Stimulated activated CD4-positive, alpha-beta T cell treated with anti-CD3 and anti-CD28 coated beads, Interleukin-4, amount 100 ng/mL, for 48 hours (primary cell): ENCODE data around the gene MED31.
"Not testable (repeated sequence)": the region's sequence is repeated elsewhere in the genome, so short reads cannot be mapped to it uniquely, and the experiment has no call there.

ENCODE experiments used
- DNase-seq, 2 donors: peaks; one replicate each; pipeline ENCODE4 v3.0.0-alpha.2; 2020; ENCODE audit warnings: low read depth in 2 of 2

Gene MED31

DNA sequence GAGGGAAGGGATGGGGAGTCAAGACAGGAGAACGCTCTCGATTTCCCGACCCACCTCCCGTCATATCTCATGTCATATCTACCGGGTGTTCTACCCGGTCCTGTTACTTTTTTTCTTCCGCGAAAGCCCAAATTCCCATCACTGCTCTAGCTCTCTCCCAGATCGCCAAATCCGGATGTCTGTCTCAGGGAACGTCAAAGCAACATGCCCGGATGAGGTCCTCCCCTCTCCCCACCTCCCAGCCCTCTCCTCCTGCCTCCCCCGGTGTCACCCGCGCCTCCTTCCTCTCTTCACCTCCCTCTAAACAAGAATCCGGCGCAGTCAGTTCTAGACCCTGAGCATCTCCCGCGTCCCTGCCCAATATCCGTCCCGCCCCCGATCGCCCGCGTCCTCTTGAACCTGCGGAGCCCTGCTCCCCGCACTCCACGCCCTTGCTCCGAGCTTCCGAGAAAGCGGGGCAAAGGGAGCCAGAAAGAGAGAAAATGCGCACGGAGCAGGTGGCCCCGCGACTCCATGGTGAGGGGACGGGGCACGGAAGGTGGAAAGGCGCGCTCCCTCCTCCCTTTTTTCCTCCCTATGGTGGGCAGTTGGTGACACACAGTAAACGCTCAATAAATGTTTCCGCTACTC is 4.4 kb upstream of the MED31 start:
- not testable (repeated sequence) for DNase-seq

DNA sequence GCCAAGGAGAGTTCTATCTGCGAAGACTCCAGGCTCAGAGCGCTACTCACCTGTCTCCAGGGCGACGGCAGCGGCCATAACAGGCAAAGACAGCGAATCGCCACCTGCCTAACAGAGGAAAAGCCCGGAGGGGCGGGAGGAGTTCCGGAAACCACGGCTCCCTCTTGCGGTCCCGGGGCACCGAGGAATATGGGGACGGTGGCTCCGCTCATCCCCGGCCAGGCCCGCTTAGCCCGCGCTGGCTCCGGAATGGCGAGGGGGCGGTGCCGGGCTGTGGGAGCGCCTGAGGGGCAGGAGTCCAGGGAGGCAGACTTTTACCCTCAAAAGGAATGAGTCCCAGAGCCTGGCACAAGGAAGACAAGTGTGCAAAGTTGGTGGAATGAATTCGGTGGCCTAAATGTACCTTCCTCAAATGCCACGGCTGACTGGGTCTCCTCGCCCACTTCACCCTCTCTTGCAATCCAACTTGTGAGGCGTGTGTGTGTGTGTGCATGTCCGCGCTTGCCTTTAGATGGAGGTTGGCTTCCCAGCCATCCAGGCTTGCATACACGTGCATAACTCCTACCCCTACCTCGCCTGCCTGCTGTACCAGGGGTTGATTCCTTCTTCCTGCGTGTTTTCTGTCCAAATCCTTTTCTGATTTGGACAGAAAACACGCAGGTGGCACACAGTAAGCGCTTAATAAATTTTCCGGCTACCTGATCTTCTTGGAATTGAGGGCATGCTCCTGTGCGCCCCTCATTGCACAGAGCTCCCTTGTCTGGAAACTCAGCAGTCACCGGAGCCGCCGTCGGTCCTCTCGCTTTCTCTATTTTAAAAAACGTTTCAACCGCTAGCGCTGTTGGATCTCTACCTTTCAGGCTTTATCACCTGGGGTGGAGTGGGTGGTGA is 3.7 kb upstream of the MED31 start:
- no peak for DNase-seq

DNA sequence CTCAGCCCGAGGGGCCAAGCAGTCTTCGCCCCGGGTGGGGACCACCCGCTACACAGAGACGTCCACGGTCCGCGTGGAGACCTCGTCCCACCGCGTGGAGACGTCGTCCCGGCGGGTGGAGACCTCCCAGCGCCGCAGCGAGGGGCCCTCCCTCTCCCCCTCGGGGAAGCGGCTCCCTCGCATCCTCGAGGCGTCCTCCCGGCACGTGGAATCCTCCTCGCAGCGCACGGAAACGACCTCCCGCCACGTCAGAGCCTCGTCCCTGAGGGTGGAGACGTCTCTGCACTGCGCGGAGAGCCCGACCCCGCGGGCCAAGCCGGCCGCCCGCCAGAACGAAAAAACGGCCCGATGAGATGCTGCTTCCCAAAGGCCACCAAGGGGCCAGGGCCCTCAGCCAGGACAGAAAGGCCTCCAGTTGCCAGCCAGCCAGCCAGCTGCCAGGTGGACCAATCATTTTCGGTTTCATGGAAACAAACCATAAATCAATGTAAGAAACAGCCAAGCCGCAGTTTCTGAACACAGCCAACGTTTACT is 581 bp upstream of the MED31 start:
- DNase-seq, result no peak

DNA sequence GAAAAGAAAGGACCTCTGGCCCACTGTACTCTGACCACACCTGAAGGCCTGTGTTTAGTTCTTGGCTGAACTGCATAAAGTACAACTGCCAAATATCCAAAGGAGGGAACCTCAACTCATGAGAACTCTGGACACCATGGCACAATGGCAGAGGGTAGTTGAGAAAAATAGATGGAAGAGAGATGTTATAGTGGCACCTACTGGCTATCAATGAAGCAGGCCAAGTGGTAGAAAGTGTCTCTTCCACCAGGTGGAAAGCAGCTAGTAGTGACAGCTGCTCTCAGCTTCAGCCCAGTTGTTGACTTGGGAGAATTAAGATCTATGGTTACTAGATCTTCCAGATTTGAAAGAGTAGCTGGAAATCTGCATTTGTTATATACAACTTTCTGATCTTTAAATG is 3.2 kb downstream of the MED31 start:
- no peak for DNase-seq

DNA sequence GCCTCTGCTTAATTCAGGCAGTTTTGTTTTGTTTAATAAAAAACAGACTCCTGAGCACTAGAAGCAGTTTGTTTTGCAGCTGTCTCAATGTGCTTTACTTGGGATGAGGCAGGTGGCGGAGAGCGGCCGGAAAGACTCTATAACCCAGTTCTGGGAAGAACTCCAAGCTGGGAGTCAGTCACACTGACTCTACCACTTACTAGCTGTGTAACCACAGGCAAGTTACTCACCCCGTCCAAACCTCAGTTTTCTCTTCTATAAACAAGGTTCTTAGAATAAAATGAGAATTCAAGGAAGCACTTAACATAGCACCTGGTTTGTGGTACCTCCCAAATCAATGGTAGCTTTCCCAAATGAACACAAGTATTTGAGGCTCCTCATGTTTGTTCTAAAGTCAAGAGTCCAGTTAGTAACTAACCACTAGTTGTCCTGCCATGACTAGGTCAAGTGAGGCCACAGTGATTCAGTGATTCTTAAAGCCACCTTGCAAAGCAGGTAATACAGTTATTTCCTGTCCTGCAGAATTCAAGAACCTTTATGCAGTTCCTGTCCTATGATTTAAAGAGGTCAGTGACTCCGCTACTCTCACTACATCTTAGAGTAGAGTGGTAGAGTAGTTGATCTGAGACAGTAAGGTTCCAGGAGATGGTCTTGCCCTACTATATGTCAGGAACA is 7.8 kb downstream of the MED31 start:
- DNase-seq, result no peak

DNA sequence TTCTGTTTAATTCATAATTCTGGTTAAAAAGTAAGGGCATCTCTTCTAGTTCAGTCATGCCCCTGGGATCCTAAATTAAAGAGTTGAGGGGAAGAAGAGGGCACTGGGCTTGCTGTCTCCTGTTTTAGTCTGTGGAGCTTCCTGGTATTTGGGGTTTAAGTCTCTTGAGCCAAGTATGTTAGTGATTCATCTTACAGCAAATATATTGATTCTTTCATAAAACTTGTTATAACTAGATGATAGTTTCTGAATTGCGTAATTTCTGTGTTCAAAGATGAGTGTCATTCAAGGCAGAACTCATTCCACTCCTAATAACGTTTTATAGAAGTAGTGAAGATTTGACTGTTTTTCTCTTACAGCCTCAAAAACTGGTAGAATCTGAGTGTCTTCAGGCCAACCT is 8.8 kb downstream of the MED31 start:
- DNase-seq, result no peak

DNA sequence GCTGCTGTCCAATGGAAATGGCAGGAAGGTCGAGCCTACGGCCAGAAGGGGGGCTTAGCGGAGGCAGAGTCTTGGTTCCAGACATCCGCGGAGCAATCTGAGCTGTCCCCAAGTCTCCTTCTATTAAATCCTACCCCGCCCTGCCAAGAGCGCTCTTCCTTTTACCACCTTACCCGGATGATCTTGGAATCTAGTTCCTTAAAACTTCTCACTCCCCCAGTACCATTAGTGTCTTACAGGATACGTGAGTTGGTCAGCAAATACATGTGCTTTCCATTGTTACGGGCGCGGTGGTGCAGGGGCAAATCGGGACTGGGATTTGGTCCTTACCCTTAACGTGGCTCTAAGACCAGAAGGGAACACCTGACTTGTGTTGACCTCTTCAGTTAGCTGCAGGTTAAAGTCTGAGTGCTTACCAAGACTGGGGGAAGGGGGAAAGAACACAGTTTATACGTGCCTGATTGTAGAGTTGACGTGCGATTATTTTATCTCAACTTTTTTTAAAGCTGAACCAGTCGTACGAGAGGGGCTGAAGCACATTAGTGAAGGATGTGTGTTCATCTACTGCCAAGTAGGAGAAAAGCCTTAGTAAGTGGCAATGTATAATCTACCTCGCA is 10.1 kb downstream of the MED31 start:
- no peak for DNase-seq

DNA sequence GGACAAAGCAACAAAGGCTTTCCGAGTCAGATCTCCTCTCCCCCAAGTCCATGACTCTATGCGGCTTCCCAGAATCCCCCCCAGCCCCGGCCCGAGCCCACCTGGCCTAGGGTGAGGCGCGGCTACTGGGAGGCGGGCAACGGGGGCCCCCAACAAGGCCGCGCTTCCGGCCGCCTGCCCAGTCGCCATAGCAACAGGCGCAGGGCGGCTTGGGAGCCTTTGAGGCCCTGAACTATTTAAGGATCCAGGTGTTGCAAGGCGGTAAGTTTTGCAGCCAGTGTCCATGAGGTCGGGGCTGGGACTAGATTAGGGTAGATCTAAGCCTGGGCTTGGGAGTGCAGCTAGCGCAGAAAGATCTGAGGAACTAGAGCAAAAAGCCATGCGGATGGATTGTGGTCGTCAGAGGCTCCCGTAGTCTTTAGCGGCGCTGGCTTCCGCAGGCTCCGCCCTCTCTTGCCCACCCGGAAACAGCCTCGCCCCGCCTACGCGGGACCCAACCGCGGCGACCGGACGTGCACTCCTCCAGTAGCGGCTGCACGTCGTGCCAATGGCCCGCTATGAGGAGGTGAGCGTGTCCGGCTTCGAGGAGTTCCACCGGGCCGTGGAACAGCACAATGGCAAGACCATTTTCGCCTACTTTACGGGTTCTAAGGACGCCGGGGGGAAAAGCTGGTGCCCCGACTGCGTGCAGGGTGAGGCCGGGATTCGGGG is 10.7 kb downstream of the MED31 start, which contains the start of the genes KIAA0753 and TXNDC17:
TSS of gene KIAA0753 (minus strand) at position 176 of the 711 bp plus-strand sequence. CDS start 5,608 bp downstream, outside the sequence.
TSS of gene TXNDC17 (plus strand) at position 525 of the 711 bp plus-strand sequence. CDS start at position 548, 23 bp downstream.
- peak; percentile 93 for DNase-seq

DNA sequence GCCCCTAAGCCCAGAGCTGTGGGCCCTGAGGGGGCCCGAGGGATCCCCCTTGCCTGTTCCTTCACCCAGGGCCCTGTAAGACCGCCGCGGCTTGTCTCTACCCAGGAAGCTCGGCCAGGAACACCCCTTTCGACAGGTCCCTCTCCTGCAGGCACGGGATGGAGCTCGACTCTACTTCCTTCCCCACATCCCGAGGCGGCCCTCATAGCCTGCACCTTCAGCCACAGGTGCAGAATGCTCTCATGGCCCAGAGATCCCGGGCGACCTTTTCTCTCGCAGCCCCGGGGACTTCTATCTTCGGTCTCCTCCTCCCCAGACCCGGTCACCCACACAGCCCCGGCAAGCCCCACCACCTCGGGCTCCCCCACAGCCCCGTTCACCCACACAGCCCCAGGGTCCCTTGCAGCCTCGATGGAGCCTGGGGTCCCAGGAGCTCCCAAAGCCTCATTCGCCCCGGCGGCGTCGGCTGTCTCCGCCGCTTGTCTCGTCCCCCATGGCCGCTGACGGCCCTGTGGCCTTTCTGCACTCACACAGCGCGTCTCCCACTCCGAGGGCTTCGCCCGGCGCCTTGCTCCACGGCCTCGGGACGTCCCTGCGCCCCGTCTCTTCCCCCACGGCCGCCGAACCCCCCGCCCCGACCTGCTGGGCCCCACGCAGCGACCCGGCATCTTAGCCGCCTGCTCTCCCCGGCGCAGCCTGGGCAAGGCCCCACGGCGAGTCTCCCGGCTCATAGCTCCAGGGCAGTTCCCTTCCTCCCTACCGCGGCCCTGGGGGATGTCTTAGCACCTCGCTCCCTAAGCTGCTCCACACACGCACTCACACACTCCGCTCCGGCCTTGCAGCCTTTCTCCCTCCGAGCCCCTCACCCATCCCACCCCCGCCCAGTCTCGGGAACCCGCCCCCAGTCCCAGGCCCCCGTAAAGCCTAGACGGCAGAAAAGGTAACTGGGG is 11.5 kb downstream of the MED31 start:
- DNase-seq, result no peak

DNA sequence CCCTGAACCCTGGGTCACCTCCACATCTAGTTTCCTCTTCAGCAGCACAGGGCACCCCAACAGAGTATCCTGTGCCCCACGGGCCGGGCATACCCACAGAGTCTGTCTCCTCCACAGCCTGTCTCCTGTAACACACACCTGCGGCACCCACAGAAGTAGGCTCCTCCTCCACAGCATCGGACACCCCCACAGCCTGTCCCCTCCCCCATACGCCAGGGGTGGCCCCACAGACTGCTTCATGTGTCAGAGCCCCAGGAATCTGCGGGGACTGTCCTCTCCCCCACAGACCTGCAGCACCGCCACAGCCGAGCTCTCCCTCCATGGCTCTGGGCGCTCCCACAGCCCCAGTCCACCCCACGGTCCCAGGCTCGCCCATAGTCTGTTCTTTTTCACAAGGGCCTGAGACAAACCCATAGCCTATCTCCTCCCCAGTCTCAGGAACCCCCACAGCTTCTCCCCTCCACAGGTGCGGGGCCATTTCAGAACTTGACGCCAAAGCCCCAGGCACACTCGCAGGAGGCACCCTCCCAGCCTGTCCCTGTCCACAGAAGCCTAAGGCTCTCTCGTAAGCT is 12.3 kb downstream of the MED31 start:
- DNase-seq, result no peak

DNA sequence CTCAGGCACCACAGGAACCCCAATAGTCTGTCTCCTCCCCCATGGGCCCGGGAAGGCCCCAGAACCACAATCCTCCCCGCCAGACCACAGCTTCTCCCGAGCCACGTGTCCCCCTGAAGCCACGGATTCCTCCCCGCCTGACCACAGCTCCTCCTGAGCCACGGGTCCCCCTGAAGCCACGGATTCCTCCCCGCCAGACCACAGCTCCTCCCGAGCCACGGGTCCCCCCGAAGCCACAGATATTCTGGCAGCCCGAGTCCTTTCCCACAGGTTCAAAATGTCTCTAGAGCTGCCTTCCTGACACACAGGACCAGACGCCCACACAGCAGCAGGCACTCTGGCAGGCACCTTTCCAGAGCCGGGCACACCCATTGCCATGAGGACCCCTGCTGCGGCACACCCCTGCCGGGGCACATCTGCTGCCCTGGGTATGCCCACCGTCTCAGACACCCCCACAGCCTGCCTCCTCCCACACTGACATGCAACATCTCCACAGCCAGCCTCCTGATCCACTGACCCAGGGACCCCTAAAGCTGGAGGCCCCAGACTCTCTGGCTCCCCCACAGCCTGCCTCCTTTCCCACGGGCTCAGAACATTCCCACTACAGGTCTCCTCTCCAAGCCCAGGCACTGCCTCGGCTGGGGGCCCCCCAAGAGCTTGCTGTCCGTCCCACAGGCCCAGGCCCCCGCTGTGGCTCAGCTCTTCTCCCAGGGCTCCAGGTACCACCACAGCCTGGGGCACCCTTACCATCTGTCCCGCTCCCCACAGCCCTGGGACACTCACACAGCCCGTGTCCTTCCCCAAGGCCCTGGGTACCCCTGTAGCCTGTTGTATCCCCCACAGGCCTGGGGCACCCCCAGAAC is 13.1 kb downstream of the MED31 start:
- DNase-seq, result no peak

DNA sequence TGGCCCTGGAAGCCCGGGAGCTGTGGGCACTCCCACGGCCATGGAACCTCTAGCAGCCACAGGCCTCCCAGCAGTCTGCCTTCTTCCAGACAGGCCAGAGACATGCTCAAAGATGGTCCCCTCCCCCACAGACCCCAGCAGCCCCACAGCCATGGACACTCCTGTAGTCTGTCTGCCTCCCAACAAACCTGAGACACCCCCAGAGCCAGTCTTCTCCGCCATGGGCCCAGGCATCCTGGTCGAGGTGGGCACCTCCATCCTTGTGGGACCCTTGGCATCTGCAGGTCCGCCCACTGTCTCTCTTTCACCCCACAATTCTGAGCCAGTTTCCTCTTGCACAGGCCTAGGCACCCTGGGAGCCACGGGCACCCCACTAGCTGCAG is 14.0 kb downstream of the MED31 start:
- no peak for DNase-seq

DNA sequence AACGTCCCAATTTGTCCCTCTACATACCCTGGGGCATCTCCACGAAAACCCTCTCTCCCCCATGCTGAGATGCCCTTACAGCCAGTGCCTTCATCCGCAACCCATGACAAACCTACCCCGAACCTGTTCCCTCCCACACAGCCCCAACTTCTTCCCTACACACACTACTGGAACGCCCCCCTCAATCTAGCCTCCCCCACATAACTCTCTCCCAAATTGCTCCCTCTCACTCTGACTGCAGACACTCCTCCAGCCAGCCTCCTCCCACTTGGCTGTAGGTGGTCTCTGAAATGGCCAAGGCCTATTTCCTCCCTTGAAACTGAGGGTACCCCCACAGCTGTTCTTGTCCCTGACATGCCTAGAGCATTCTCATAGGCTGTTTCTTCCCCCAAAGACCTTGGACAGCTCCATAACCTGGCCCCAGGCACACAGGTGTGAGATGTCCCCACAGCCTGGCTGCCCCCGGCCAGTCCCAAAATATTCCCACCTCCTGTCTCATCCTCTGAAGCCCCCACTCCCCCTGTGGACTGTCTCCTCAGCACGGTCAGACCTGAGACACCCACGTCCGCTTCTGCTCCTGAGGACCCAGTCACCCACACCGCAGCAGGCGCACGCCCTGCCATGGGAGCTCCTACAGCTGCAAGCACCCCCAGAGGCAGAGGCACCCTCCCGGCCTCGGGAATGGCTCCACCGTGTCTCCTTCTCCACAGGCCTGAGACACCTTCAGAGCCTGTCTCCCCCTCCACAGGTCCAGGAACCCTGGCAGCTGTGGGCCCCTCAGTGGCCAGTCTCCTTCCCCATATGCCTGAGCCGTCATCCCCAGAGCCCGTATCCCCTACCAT is 14.6 kb downstream of the MED31 start:
- no peak for DNase-seq

DNA sequence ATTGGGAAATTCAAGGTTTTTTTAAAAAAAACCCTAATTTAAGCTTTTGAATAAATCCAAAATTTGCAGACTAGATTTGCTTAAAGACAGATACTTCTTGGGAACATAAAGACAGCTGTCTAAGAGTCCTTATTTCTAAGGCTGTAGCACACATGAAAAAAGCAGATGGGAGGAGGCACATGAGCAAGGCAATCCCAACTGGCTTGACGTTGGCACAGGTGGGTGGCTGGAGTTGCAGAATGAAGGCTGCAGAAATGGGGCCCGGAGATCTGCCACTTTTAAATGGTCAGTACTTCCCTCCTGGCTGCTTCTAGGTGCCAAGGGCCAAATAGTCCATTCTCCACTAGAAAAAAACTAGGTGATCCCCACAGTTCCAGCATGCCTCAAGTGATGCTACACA is 15.3 kb downstream of the MED31 start:
- DNase-seq, result no peak

DNA sequence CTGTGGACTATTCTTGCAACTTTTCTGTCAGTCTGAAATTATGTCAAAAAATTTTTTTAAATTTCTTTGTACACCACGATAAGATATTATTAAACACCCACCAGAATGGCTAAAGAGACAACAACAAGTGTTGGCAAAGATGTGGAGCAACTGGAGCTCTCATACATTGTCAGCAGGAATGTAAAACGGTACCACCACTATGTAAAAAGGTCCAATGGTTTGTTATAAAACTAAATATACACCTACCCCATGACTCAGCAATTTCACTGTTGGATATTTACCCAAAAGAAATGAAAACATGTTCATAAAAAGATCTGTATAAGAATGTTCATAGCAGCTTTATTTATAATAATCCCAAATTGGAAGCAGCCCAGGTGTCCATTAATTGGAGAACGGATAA is 18.1 kb downstream of the MED31 start:
- DNase-seq, result no peak

DNA sequence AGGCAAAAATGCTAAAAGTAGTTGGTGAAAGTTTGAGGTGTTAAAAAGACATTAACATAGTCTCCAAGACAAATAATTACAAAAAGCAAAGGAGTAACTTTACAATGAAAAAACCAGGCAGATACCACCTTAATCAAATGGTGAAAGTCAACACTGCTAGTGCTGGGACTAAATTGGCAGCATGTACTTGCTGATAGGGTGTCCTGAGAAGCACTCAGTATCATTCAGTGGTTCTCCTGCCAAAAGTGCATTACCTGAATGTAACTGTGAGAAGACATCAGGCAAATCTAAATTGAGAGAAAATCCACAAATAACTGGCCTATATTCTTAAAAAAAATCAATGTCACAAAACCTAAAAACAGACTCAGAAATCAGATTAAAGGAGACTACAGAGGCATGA is 18.9 kb downstream of the MED31 start:
- DNase-seq, result no peak

DNA sequence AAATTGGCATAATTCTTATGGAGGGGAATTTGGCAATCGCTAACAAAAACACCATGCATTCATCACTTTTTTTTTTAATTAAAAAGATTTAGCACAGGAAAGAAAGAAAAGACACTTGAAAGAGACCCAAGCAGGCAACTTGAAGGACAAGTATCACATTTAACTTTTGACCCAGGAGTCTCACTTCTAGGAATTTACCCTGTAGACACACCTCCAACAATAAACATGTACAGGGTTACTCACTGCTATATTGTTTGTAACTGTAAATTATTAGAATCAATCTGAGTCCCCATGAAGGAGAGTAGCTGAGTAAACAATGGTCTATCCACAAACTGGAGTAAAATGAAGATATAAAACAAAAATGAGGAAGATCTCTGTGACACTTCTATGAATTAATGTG is 21.0 kb downstream of the MED31 start:
- no peak for DNase-seq

DNA sequence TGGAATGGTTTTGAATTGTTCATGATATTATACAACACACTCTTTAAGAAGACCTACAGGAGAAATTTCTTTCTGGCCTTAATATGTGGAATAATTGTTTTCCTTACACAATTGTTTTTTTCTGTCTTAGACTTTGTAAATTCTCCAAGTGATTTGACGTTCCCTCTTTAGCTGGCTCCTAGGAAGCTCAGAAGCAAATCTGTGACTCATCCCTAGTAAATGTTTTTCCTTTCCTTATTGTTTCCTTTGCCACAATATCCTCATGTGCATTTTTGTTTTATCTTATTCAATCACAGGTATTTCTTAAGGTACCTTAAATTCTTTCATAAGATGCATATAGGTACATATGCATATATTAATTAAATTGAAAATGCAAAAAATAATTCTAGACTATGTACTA is 24.4 kb downstream of the MED31 start:
- DNase-seq, result no peak
